ENCODE results near the gene VRK1.

GRCh38 chr14:96874127-96874526 is 76.9 kb downstream of the VRK1 start:
- TF ChIP-seq, protein P1, sequence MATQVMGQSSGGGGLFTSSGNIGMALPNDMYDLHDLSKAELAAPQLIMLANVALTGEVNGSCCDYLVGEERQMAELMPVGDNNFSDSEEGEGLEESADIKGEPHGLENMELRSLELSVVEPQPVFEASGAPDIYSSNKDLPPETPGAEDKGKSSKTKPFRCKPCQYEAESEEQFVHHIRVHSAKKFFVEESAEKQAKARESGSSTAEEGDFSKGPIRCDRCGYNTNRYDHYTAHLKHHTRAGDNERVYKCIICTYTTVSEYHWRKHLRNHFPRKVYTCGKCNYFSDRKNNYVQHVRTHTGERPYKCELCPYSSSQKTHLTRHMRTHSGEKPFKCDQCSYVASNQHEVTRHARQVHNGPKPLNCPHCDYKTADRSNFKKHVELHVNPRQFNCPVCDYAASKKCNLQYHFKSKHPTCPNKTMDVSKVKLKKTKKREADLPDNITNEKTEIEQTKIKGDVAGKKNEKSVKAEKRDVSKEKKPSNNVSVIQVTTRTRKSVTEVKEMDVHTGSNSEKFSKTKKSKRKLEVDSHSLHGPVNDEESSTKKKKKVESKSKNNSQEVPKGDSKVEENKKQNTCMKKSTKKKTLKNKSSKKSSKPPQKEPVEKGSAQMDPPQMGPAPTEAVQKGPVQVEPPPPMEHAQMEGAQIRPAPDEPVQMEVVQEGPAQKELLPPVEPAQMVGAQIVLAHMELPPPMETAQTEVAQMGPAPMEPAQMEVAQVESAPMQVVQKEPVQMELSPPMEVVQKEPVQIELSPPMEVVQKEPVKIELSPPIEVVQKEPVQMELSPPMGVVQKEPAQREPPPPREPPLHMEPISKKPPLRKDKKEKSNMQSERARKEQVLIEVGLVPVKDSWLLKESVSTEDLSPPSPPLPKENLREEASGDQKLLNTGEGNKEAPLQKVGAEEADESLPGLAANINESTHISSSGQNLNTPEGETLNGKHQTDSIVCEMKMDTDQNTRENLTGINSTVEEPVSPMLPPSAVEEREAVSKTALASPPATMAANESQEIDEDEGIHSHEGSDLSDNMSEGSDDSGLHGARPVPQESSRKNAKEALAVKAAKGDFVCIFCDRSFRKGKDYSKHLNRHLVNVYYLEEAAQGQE (IDR thresholded peaks at IDR 0.05; ENCODE audit: low read depth), result no peak
- no peak for TF ChIP-seq EP300 (IDR thresholded peaks at IDR 0.05; ENCODE audit: borderline replicate concordance)
- no peak for TF ChIP-seq USF1 (IDR thresholded peaks at IDR 0.05)
- TF ChIP-seq CREB1 (IDR thresholded peaks at IDR 0.05; ENCODE audit: low read depth), result no peak
- no peak for TF ChIP-seq TAF1 (IDR thresholded peaks at IDR 0.05; ENCODE audit: low read depth)
- no peak for TF ChIP-seq CEBPB (IDR thresholded peaks at IDR 0.05)
- TF ChIP-seq, protein P2, sequence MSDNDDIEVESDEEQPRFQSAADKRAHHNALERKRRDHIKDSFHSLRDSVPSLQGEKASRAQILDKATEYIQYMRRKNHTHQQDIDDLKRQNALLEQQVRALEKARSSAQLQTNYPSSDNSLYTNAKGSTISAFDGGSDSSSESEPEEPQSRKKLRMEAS (IDR thresholded peaks at IDR 0.05), result no peak
- TF ChIP-seq ZBTB7A (IDR thresholded peaks at IDR 0.05; ENCODE audit: low read depth), result no peak

All from Ishikawa (cell line).